Heart left ventricle (tissue), 16 donors: Measurements from ENCODE around the gene ERMAP. TPM values are rescaled to one million over a fixed set of nuclear protein-coding genes. Genes with fewer than 3 reads are reported as not detected.

Experiments used
- ATAC-seq, 4 donors: fragments of 200-7000 bp; cut with Tn5 transposase; one replicate each; pipeline ENCODE4 v1.9.1; 2020 to 2022; ENCODE audit warnings: moderate library complexity in 4 of 4, mild to moderate bottlenecking in 3 of 4, moderate number of reproducible peaks in 1 of 4
- DNase-seq, 5 donors: peaks; one replicate each; pipeline ENCODE4 v3.0.0-alpha.2; 2020
- H3K27ac ChIP-seq, 12 donors: fragments of 200-600 bp; sonication (generic) in 4 of 12; one replicate each; pipeline versions ENCODE4 v1.5.0 to v1.8.0; 2016 to 2022; ENCODE audit warnings: mild to moderate bottlenecking in 2 of 12
- H3K27me3 ChIP-seq, 9 donors: fragments of 200-600 bp; sonication (generic) in 2 of 9; one replicate each; pipeline versions ENCODE4 v1.5.1 to v1.8.0; 2016 to 2022; ENCODE audit warnings: mild to moderate bottlenecking in 3 of 9
- H3K36me3 ChIP-seq, 9 donors: fragments of 200-600 bp; sonication (generic) in 2 of 9; one replicate each; pipeline versions ENCODE4 v1.5.0 to v1.8.0; 2018 to 2022; ENCODE audit warnings: mild to moderate bottlenecking in 2 of 9
- H3K4me1 ChIP-seq, 12 donors: fragments of 200-600 bp; sonication (generic) in 4 of 12; one replicate each; pipeline versions ENCODE4 v1.5.0 to v1.8.0; 2016 to 2022; ENCODE audit warnings: mild to moderate bottlenecking in 3 of 12
- H3K4me3 ChIP-seq, 12 donors: fragments of 200-600 bp; sonication (generic) in 4 of 12; one replicate each; pipeline versions ENCODE4 v1.5.0 to v1.8.0; 2017 to 2022; ENCODE audit warnings: mild to moderate bottlenecking in 9 of 12, moderate library complexity in 4 of 12
- H3K9me3 ChIP-seq, 12 donors: fragments of 200-600 bp; sonication (generic) in 4 of 12; one replicate each; pipeline versions ENCODE4 v1.5.0 to v1.8.0; 2016 to 2022; ENCODE audit warnings: mild to moderate bottlenecking in 1 of 12
- CTCF ChIP-seq, 12 donors: fragments of 200-600 bp; sonication (generic) in 4 of 12; IDR thresholded peaks; one replicate each; pipeline versions ENCODE4 v1.5.0 to v1.8.0; 2018 to 2022; ENCODE audit warnings: antibody characterized with exemption in 12 of 12, mild to moderate bottlenecking in 5 of 12
- POLR2A ChIP-seq, 2 donors: fragments of 450-650 bp; IDR thresholded peaks; one replicate each; pipeline ENCODE4 v1.6.1; 2017; ENCODE audit warnings: antibody characterized with exemption in 2 of 2, mild to moderate bottlenecking in 2 of 2, moderate library complexity in 2 of 2
- WGBS, 4 donors: extraction: QIAGEN DNeasy Blood & Tissue Kit in 2 of 4; methylation state at CpG; one replicate each; pipeline versions ENCODE4 v1.1.5 to v1.1.7; 2013 to 2018; 5-methylcytosine and 5-hydroxymethylcytosine counted together
- intact Hi-C, 10 donors: fragments of 100-400 bp; cut with DNase I; formaldehyde crosslinking; loops; one replicate each; pipeline versions ENCODE4 v1.11.1 to v1.14.2; 2022
- polyA plus RNA-seq, 2 donors: library from polyadenylated mRNA; stranded (reverse); fragments of 200-250 nt; gene quantifications; one replicate each; pipeline ENCODE4 v1.2.3, GENCODE V29; 2013
- total RNA-seq, 9 donors: library from RNA; depleted of rRNA in 2 of 9; stranded (reverse); fragments of >200 nt in 2 of 9; fragmentation: NEBNext Ultra II Directional in 3 of 9; extraction: Animal tissue kit (Norgen Biotek cat#: 25700) in 3 of 9; gene quantifications; one replicate each; pipeline versions ENCODE4 v1.1.0 to v1.2.4, GENCODE V29; 2016 to 2023
- donor health status: ischemic (EF 13 %, LVEDD 7.1; RV severe dilation, severe dysfunction).
- donor health status: healthy with polysubstance abuse.
- donor health status: DM: no; HTN: yes; CAD: no.
- donor health status: DM: no; HTN: no; CAD: no.
- donor health status: ischemic (EF 25% LVEDD 6.9; RV normal size, moderate dysfunction).
- donor health status: ischemic (EF 25% LVEDD 5.7; RV mildly dilated, moderate dysfunction).
- donor health status: healthy.
- donor health status: DM: yes; HTN: yes; CAD: no.
- donor health status: ischemic (EF 35%, LVEDD 5.7; RV mildly dilated, moderate dysfunction).
- donor health status: nonischemic (EF 11% LVEDD 7.7; RV severe dilation, severe dysfunction).
- donor health status: DM: yes; HTN: yes; CAD: no.
- donor health status: PGD.
- donor health status: ischemic (EF 29% LVEDD 5.4; RV normal size, mild dysfunction).
- donor health status: nonischemic (EF 23%, LVEDD 6.1; RV moderate dilation, normal function).

Gene ERMAP
- total and polyA plus RNA-seq, 11 donors: 2.2 to 8.2 (median 4.6) TPM

GRCh38 chr1:42886046-42886739 is 69.3 kb downstream of the ERMAP start:
- ATAC-seq: no peak
- no peaks in the 10 kb centered on the region for H3K9me3 ChIP-seq
- no peak overlapping the region for H3K4me3 ChIP-seq
- no peak for DNase-seq
- H3K4me1 ChIP-seq: no peaks in the 10 kb centered on the region
- 78 to 85% (median 83%) methylated on average over 16 of the region's 16 CpGs for WGBS, 4 donors
- no peaks in the 10 kb centered on the region for H3K36me3 ChIP-seq
- no peak overlapping the region for H3K27ac ChIP-seq
- H3K27me3 ChIP-seq: peaks cover 0 to 6% (median 0%) of the 10 kb centered on the region in 9 donors
- no peak for TF ChIP-seq CTCF (IDR thresholded peaks at IDR 0.05)
- no peak for TF ChIP-seq POLR2A (IDR thresholded peaks at IDR 0.05)
- intact Hi-C loops: no loop called here

GRCh38 chr1:42886800-42887199 is 69.9 kb downstream of the ERMAP start:
- no peak for ATAC-seq
- no peak for TF ChIP-seq CTCF (IDR thresholded peaks at IDR 0.05)
- TF ChIP-seq POLR2A (IDR thresholded peaks at IDR 0.05): no peak

GRCh38 chr1:42887366-42887765 is 70.4 kb downstream of the ERMAP start:
- DNase-seq (no peak), ATAC-seq (peak in 1 of 4 donors; percentile 20)
- H3K36me3 ChIP-seq: no peaks in the 10 kb centered on the region
- no peak overlapping the region for H3K4me3 ChIP-seq
- intact Hi-C loops: no loop called here
- no peak overlapping the region for H3K27ac ChIP-seq
- H3K27me3 ChIP-seq: peaks cover 0 to 6% (median 0%) of the 10 kb centered on the region in 9 donors
- 90 to 96% (median 93%) methylated on average over 14 to 20 of the region's 20 CpGs for WGBS, 4 donors
- no peak for TF ChIP-seq CTCF (IDR thresholded peaks at IDR 0.05)
- no peaks in the 10 kb centered on the region for H3K4me1 ChIP-seq
- no peaks in the 10 kb centered on the region for H3K9me3 ChIP-seq

More at GRCh38 chr1:42886800-42887199, 69.9 kb downstream of the ERMAP start:
- Histone ChIP-seq H3K4me3 (no peak overlapping the region), H3K9me3 (no peaks in the 10 kb centered on the region), H3K36me3 (no peaks in the 10 kb centered on the region), H3K27ac (no peak overlapping the region), H3K4me1 (no peaks in the 10 kb centered on the region), H3K27me3 (peaks cover 0 to 6% (median 0%) of the 10 kb centered on the region in 9 donors)
- 64 to 71% (median 68%) methylated on average over 14 to 21 of the region's 21 CpGs for WGBS, 4 donors
- no peak for DNase-seq
- intact Hi-C loops: no loop called here

- TF ChIP-seq CTCF (IDR thresholded peaks at IDR 0.05): no peak
- no peak for TF ChIP-seq POLR2A (IDR thresholded peaks at IDR 0.05)
- H3K9me3 ChIP-seq: no peaks in the 10 kb centered on the region
- 82 to 96% (median 89%) methylated on average over 19 to 31 of the region's 31 CpGs for WGBS, 4 donors
- intact Hi-C loops: no loop called here
- no peaks in the 10 kb centered on the region for H3K4me1 ChIP-seq
- no peak overlapping the region for H3K4me3 ChIP-seq
- no peak overlapping the region for H3K27ac ChIP-seq
- peaks cover 0 to 6% (median 0%) of the 10 kb centered on the region in 9 donors for H3K27me3 ChIP-seq
- DNase-seq (no peak), ATAC-seq (no peak)
- H3K36me3 ChIP-seq: no peaks in the 10 kb centered on the region
Observed at GRCh38 chr1:42888013-42888633, 71.2 kb downstream of the ERMAP start.
